Stimulated activated CD8-positive, alpha-beta memory T cell treated with anti-CD3 and anti-CD28 coated beads, Interleukin-7, amount 100 ng/mL, for 1 hour (primary cell): Measurements from ENCODE around the gene LSM6.
A peak's percentile ranks its signal among the peaks of the same experiment; 100 is the strongest.

Source experiments
- DNase-seq, 2 donors: peaks; one replicate each; pipeline ENCODE4 v3.0.0-alpha.2; 2020; ENCODE audit warnings: low read depth in 2 of 2

LSM6 gene

DNA sequence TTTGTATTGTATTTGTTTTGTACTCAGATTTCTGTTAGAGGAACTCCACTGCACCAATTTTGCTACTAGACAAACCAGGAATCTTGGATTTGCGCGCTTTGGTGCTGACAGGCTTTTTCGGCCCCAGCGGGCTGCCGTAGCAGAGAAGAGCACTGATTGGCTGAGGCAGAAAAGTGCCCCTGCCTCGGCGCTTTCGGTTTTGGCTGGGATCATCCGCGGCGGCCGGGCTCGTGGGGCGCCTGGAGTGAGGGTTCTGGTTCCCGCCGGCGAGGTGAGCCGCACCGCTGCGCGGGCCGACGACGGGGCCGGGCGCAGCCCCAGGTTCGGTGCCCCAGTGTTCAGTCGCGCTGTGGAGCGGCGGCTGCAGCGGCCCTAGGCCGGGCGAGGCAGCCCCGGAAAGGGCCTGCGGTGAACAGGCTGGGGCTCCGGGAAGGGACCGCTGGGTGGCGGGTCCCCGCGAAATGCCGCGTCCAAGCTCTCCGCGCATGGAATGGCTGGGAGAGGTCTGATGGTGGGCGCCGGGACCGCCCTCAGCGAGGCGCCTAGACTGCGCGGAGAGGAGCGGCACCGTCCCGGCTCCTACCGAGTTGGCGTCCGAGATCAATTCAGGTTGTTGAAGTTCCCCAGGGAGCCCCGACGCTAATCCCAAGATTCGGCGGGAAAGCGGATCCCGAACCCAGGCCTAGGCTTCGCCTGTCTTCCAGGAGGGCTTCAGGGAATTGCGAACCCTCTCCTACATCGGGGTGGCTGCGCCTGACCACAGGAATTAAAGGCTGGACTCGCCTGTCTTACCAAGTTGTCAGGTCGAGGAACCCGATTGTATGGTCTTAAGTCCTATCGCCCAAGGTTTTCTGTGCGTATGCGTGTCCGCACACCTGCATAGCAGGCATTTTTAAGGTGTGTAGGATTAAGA, at the start of gene LSM6:
LSM6 (plus strand) TSS at position 178 of the 913 bp plus-strand sequence. CDS start 7,204 bp downstream, outside the sequence.
- peak; percentile 58 to 61 for DNase-seq

DNA sequence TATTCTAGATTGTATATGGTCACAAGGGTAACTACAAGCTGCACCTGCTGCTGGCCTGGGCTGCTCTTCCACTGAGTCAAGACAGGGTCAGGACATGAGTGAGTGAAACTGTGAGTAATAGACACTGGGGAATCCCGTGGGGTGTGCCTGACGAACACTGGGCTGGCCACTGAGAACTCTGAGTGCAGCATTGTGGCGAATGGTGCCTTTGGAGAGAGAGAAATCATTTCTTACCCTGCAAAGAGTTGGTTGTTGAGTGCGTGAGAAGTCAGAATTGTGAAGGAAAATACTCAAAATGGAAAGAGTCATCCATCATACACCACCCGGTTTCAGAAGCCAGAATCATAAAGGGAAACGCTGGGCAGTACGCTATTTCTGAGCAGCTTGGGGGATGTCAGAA, 43.1 kb upstream of the LSM6 start:
- DNase-seq, result no peak

DNA sequence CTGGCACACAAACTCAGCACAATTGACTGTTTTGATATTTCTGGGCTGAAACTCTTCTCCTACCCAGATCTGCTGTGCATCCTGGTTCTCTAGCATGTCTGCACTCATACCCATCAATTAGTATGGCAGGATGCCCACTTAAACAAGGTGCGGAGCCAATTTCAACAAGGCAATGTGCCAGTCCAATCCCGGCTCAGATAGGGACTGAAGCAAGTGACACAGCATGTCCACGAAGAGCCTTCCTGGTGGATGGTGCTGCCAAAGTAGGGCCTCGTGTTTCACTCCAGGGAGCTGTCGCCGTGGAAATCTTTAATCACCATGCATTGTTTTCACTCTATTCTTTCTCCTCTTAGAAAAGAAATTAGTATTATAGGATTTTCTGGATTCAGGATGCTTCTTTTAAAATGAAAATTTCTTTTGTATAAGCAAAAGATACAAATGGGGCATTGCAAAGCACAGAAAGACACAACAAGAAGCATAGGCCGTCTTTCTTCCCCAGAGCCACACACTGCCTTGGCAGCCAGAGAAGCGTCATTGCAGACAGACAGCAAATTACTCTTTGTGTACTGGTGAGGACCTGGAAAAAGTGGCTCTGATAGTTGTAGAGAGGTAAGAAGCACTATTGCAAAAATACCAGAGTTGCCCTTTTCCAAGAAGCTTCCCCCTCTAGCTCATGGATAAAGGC, 40.6 kb upstream of the LSM6 start:
- DNase-seq, result no peak

DNA sequence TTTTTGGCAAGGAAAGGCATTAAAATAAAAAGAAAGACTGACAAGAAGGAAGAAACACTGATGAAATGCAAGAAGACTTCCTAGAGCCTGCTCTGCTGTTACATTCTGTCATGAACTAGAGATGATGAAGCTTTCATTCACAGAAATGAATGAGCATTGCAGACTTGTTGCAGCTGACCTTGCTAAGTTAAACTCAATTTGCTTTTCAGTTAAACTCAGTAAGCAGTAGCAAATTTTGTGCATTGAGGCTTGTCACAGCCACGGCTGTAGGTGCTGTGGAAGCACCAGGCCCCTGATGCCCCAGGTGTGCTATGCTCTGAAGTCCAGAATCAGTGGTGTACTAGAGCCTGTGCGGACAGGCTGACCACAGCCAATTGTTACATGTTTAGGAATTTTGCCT, 39.6 kb upstream of the LSM6 start:
- DNase-seq, result no peak

DNA sequence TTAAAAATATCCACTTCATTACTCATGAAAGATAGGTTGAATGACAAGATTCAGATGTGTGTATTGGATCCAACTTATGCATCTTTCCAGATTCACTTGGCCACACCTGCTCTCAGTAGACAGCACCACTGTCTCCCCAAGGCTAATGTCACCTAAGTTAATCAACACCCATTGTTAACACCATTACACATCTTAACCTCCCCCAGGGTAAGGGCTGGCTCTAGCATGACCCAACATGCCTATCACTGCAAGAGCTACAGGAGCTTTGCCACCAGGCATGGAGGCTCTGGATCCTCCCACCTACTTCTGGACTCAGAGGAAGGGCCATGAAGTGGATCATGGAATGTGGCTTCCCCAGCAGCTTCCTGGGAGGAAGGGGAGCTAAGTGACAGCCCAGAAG, 32.8 kb upstream of the LSM6 start:
- DNase-seq, result no peak

DNA sequence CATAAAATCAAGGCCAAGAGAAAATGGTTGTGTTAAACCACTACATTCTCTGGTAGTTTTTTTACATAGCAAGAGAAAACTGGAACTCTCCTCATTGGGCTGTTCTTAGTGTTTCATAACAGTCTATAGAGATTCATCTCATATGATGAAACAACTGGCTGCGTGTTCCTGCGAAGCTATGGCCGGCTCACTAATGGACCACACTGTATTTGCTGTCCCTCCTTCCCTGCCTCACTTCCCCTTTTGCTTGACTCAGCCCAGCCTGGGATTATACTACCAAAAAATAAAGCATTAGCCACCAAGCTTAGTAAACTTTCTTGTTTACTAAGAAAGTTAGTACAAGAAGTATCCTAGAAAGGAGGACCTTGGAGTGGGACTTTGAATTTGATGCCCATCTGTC, 31.6 kb upstream of the LSM6 start:
- DNase-seq, result no peak

DNA sequence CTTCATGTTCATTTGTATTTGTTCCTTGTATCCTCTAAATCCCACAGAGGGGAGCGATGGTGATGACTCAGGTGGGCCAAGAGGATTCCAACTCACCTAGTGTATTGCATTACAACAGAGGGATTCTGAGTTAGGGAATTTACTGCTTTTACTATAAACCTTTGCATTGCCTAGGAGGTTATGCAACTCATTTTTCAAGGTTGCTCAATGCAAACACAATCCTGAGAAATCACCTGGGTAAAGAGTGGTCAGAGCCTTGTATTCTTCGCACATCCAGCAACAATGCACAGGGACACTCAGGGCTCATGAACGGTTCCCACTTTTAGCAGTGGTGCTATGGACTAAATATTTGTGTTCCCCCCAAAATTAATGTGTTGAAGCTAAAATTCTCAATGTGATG, 28.6 kb upstream of the LSM6 start:
- no peak for DNase-seq

DNA sequence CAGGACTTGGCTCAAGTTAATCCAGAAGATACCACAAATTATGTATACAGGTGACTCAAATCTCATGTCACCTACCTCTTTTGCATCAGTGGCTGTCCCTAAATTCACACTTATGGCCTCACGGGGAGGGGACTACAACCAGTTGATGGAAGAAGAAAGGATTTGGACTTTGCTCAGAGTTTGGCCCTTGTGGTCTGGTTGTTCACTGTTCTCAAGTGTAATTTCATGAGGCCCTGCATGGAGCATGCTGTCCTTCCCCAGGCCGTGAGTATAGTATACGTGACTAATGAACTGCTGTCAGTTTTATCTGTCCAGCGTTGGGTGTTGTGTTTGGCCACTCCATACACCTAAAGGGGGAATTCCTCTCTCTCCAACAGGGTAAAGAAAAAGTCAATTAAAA, 27.5 kb upstream of the LSM6 start:
- no peak for DNase-seq

DNA sequence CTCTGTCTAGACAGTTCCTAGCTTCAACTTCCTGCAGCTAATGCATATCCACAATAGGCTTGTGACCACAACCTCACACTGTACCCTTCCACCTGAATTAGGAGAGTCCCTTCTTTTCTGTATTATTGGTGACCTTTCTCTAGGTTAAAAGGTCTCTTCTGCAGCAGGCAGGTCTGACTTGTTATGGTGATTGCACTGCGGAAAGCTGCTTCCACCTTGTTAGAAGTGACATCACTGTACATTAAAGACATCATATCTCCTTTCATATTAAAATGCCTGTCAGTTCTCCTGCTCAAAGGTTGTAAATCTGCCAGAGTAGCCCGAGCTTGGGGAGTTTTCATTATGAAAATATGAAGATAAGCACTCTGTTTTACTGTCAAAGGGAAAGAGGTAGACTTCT, 21.5 kb upstream of the LSM6 start:
- DNase-seq, result no peak

DNA sequence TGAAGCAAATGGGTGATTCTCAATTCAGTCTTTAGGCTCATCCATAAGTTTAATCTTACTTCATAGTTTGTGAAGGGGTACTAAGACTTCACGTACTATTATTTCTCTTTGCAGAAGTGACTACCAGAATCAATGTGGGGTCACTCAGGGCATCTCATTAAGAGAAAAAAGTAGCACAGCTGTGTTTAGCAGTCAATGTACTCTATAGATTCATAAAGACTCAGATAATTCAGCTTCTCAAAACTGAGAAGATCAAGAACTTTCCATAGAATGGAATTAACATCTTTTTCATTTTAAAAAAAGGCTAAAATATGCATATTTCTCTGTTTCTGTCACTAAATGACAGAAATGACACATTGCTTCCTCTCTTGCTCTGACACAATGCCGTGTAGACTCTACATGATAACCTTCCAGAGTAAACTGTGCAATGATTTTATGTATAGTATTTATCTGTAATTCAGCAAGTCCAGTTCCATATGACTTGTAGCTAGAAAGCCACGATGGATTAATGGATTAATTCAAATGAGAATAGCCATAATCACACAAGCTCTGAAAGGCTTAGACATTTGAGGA, 20.3 kb upstream of the LSM6 start:
- DNase-seq, result no peak

DNA sequence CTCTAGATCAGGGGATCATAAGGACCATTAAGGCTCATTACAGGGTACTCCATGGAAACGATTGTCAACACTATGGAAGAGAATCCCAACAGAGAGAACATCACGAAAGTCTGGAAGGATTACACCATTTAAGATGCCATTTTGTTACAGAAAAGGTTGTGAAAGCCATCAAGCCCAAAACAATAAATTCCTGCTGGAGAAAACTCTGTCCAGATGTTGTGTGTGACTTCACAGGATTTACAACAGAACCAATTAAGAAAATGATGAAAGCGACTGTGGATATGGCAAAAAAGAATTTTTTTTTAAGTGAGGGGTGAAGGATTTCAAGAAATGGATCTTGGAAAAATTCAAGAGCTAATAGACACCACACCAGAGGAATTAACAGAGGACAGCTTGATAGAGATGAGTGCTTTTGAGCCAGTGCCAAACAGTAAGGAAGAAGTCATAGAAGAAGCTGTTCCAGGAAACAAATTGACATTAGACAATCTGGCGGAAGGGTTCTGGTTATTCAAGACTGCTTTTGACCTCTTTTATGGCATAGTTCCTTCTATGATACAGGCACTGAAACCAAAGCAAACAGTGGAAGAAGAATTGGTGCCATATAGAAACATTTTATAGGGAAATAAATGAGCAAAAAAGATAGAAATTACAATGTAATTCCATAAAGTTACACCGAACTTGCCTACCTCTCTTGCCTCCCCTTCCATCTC, 17.3 kb upstream of the LSM6 start:
- DNase-seq, result no peak

DNA sequence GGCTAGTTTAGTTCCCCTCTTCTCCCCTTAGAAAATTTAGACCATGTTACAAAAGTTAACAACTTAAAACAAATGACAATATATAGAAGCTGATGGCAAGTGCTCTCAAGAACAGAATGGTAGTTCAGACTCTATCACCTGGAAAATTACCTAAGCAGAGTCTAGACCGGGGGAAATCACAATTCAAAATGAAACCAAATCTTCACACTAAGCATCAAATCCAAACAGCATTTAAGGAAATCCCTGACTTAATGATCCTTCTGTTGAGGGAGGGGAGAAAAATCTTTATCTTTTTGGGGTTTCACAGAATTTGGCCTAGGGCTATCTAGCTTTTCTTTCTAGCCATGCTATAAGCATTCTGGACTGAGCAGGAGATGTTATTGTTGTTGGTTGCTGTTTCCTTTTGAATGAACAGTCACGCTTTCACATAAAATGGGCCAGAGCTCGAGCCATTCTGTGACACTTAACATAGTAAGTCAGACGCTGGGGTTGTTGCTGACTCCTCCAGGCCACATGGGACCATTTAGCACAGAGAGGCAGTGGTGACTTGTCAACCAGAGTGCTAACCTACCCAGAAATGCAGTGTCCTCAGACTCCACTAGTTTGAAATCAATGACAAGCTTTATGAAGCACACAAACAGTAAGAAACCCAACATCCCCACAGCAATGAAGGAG, 16.0 kb upstream of the LSM6 start:
- no peak for DNase-seq

DNA sequence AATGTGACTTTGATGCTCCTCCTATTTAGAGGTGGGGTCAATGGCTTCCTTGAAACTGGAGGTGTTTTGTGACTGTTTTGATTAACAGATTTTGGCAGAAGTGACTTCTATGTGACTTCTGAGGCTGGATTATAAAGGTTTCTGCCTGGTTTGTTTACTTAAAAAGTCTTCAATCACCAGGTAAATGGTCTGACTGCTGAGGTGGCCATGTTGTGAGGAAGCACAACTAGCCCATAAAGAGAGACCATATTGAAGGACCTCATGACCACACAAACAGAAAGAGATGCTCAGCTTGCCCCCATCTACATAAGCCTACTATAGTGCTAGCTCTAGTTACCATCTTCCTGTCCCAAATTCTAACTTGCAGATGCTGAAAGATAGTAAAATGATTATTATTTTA, 14.3 kb upstream of the LSM6 start:
- no peak for DNase-seq

DNA sequence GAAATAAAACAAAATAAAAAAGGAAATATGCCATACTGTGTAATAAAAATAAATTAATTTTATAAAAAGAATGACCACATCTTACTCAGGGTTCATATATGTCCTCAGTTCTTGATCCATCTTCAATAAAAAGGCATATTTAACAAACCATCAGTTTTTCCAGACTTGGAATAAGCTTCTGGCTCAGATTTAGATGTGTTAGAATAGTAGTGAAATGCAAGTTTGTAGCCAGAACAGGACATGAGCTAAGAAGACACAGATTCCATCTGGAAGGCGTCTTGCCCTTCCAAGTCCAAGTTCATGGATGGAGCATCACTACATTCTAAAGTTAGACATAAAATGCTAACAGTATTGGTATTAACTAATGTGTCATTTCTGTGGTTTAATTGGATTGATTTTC, 10.3 kb upstream of the LSM6 start:
- DNase-seq, result no peak

DNA sequence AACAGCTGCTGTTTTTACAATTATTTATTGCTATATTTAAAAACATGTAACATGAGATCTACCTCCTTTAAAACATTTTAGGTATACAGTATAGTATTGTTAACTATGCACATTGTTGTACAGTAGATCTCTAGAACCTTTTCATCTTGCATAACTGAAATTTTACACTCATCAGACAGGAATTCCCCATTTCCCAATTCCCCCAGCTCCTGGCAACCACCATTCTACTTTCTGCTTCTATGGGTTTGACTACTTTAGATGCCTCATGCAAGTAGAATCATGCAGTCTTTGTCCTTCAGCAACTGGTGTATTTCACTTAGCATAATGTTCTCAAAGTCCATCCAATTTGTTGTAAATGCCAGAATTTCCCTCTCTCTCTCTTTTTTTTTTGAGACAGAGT, 9.7 kb upstream of the LSM6 start:
- no peak for DNase-seq

DNA sequence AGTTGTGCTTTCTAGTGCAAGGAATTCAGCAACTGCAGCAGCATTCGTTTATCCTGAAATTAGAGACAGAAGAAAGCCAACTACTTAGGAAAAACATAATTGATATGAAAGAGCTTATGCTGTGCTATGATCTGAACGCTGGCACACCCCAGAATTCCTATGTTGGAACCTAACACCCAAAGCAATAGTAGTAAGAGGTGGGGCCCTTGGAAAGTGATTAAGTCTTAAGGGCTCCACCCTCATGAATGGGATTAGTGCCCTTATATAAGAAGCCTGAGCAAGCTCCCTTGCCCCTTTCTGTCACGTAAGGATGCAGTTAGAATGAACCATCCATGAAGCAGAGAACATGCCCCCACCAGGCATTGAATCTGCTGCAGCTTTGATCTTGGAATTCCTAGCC, 5.4 kb upstream of the LSM6 start:
- DNase-seq, result no peak

DNA sequence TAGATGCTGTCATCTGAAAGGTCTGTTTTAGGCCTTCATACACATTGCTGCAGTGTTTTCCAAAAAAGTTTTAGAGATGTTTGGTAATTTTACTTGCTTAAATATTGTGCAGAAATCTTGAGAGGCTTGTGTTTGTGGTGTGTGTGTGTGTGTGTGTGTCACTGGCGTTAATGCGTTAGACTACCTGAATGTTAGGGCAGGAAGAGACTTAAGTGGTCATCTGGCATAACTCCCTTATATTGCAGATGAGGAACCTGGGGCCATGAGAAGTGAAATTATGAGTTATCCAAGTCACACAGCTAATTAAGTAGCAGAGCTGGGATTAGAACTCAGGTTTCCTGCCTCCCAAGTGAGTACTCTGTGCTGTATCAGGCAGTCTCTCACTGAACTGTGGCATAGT, 1.4 kb downstream of the LSM6 start:
- DNase-seq, result no peak

DNA sequence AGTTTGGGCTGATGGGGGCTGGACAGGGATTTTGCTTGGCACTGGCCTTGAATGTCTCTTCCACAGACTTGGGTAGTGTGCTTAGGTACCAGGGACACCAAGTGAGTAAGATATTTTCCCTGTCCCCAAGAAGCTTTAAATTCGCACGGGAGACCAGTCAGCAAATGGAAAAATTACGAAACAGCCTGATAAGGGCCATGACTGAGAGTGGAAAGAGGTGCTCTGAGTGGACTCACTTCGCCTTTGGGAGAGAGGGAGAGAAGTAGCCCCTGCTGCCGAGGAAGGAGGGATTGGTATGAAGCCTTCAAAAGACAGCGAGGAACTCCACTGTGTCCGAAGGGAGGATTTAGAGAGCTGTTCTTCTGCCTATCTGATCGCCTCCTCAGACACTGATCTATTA, 2.6 kb downstream of the LSM6 start:
- DNase-seq, result no peak

DNA sequence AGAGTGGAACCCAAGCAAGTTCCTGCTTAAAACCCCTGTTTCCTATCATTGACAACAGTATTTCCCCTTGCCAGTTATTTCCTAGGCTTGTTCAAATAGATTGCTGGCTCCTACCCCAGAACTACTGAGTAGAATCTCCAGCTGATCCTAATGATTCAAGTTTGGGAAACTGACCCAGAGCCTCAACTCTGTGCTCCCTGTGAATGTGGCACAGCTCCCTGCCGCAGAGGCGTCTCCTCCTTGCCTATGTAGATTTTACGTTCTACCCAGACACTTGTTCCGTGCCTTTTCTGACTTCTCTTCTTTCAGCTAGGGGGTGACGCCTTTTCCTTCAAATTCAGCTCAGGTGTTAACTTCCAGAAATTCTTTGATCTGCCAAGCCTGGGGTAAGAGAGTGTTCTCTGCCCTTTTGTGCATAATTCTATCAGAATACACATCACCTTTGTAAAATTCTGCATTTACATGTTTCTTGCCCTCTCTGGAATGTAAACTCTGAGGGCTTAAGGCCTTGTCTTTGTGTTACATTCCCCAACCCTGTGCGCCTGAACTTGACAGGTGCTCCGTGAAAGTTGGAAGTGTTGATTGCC, 4.4 kb downstream of the LSM6 start:
- no peak for DNase-seq

DNA sequence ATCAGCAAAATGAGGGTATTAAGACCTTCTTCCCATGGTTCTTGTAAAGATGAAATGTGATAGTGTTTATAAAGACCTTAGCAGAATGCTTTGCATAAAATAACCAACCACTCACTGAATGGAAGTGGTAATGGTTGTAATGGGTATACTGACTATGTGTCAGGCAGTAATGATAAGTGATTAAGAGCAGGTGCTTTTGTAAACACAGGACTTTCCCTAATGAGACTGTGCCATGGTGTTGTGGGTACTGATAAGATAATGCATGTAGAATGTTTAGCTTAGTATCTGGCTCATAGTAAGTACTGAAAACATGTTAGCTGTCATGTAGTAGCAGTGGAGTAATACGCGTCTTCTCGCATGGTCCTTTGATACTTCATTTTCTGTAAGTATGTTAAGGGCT, 6.9 kb downstream of the LSM6 start:
- no peak for DNase-seq

DNA sequence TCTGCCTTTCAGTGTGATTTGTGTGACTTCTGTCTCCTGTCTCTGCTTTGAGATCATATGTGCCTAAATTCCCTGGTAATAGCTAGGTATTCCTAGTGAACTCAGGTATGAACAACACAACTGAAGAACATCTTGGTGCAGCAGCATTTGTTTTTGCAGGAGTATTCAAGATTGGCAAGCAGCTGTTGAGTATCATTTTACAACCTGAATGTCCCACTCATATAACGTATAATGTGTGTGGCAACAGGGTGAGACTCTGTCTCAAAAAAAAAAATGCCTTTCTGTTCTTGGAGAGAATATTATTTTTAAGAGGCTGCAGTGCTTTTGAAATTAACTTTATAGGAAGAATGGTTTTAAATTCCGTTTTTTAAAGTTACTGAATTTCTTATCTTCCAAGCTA, 7.7 kb downstream of the LSM6 start:
- DNase-seq, result no peak
